SK-N-SH treated with all-trans-retinoic acid at 6 μM for 48 hours (cell line): ENCODE data around the gene PPM1B.

Experiments
- ATAC-seq: fragments of 200-7000 bp; cut with Tn5 transposase; 3 replicates; pipeline ENCODE4 v1.9.1; 2020; ENCODE audit warnings: mild to moderate bottlenecking, moderate library complexity
- ARNTL ChIP-seq: fragments of 450-650 bp; formaldehyde crosslinking; IDR thresholded peaks from 2 replicates; pipeline ENCODE4 v1.5.0; 2020; ENCODE audit warnings: low read depth, mild to moderate bottlenecking, moderate library complexity, borderline replicate concordance
- BACH2 ChIP-seq: fragments of 250-450 bp; sonication (Bioruptor Pico); IDR thresholded peaks from 2 replicates; pipeline ENCODE4 v1.9.0; 2021; ENCODE audit warnings: mild to moderate bottlenecking, borderline replicate concordance
- CSDC2 ChIP-seq: fragments of 250-450 bp; sonication (Bioruptor Pico); IDR thresholded peaks from 2 replicates; pipeline ENCODE4 v1.5.0; 2020; ENCODE audit warnings: mild to moderate bottlenecking, moderate library complexity
- ESRRG ChIP-seq: fragments of 250-450 bp; sonication (Bioruptor Pico); IDR thresholded peaks from 2 replicates; pipeline ENCODE4 v1.6.1; 2021; ENCODE audit warnings: mild to moderate bottlenecking
- PPARA ChIP-seq: fragments of 250-450 bp; sonication (Bioruptor Pico); IDR thresholded peaks from 2 replicates; pipeline ENCODE4 v1.5.0; 2020; ENCODE audit warnings: mild to moderate bottlenecking, borderline replicate concordance
- SNAI2 ChIP-seq: fragments of 250-450 bp; sonication (Bioruptor Pico); IDR thresholded peaks from 2 replicates; pipeline ENCODE4 v1.5.0; 2020; ENCODE audit warnings: mild to moderate bottlenecking, moderate library complexity
- TCF4 ChIP-seq: fragments of 250-450 bp; sonication (Bioruptor Pico); IDR thresholded peaks from 2 replicates; pipeline ENCODE4 v1.8.0; 2021; ENCODE audit warnings: mild to moderate bottlenecking, moderate library complexity, borderline replicate concordance
- TOX ChIP-seq: fragments of 250-450 bp; sonication (Bioruptor Pico); IDR thresholded peaks from 2 replicates; pipeline ENCODE4 v1.8.0; 2021; ENCODE audit warnings: mild to moderate bottlenecking, moderate library complexity, borderline replicate concordance
- ZC3H10 ChIP-seq: fragments of 250-450 bp; sonication (Bioruptor Pico); IDR thresholded peaks from 2 replicates; pipeline ENCODE4 v1.5.1; 2021; ENCODE audit warnings: mild to moderate bottlenecking, moderate library complexity
- ZFP30 ChIP-seq: fragments of 450-650 bp; formaldehyde crosslinking; IDR thresholded peaks from 2 replicates; pipeline ENCODE4 v1.5.0; 2022; ENCODE audit warnings: mild to moderate bottlenecking, moderate library complexity
- ZNF565 ChIP-seq: fragments of 450-650 bp; formaldehyde crosslinking; conservative IDR thresholded peaks from 2 replicates; pipeline ENCODE4 v1.5.0; 2020; ENCODE audit warnings: low read depth, mild to moderate bottlenecking, moderate library complexity
- ZNF70 ChIP-seq: fragments of 450-650 bp; formaldehyde crosslinking; IDR thresholded peaks from 2 replicates; pipeline ENCODE4 v1.5.0; 2020; ENCODE audit warnings: mild to moderate bottlenecking, moderate library complexity
- ZNF8 ChIP-seq: fragments of 450-650 bp; formaldehyde crosslinking; IDR thresholded peaks from 2 replicates; pipeline ENCODE4 v1.5.0; 2020; ENCODE audit warnings: mild to moderate bottlenecking, moderate library complexity
- TF ChIP-seq, protein P1 (sequence below): fragments of 250-450 bp; sonication (Bioruptor Pico); IDR thresholded peaks from 2 replicates; pipeline ENCODE4 v1.8.0; 2021; ENCODE audit warnings: low read depth, mild to moderate bottlenecking, moderate library complexity, borderline replicate concordance
- TF ChIP-seq, protein P2 (sequence below): fragments of 250-450 bp; sonication (Bioruptor Pico); IDR thresholded peaks from 2 replicates; pipeline ENCODE4 v1.5.1; 2020; ENCODE audit warnings: low read depth, mild to moderate bottlenecking, moderate library complexity
- TF ChIP-seq, protein P3 (sequence below): fragments of 250-450 bp; sonication (Bioruptor Pico); IDR thresholded peaks from 2 replicates; pipeline ENCODE4 v1.8.0; 2020; ENCODE audit warnings: mild to moderate bottlenecking, moderate library complexity, borderline replicate concordance
- TF ChIP-seq, protein P4 (sequence below): fragments of 250-450 bp; sonication (Bioruptor Pico); IDR thresholded peaks from 2 replicates; pipeline ENCODE4 v1.5.1; 2021; ENCODE audit warnings: mild to moderate bottlenecking, moderate library complexity
- TF ChIP-seq, protein P5 (sequence below): fragments of 250-450 bp; sonication (Bioruptor Pico); IDR thresholded peaks from 2 replicates; pipeline ENCODE4 v1.5.0; 2020; ENCODE audit warnings: mild to moderate bottlenecking, moderate library complexity

The PPM1B gene

DNA sequence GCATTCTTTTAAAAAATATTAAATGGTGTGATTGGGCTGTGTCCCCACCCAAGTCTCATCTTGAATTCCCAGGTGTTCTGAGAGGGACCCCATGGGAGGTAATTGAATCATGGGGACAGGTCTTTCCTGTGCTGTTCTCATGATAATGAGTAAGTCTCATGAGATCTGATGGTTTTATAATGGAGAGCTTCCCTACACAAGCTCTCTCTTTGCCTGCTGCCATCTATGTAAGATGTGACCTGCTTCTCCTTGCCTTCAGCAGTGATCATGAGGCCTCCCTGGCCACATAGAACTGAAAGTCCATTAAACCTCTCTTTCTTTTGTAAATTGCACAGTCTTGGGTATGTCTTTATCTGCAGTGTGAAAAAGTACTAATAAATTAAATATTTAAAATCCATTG lies 10.3 kb downstream of the PPM1B start:
- ATAC-seq, result no peak
- TF ChIP-seq ARNTL (CRISPR knock-in tag), result no peak
- TF ChIP-seq SNAI2, result no peak
- TF ChIP-seq, protein P1, sequence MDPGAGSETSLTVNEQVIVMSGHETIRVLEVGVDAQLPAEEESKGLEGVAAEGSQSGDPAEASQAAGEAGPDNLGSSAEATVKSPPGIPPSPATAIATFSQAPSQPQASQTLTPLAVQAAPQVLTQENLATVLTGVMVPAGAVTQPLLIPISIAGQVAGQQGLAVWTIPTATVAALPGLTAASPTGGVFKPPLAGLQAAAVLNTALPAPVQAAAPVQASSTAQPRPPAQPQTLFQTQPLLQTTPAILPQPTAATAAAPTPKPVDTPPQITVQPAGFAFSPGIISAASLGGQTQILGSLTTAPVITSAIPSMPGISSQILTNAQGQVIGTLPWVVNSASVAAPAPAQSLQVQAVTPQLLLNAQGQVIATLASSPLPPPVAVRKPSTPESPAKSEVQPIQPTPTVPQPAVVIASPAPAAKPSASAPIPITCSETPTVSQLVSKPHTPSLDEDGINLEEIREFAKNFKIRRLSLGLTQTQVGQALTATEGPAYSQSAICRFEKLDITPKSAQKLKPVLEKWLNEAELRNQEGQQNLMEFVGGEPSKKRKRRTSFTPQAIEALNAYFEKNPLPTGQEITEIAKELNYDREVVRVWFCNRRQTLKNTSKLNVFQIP, result no peak
- no peak for TF ChIP-seq ZC3H10 (CRISPR knock-in tag)
- TF ChIP-seq, protein P2, sequence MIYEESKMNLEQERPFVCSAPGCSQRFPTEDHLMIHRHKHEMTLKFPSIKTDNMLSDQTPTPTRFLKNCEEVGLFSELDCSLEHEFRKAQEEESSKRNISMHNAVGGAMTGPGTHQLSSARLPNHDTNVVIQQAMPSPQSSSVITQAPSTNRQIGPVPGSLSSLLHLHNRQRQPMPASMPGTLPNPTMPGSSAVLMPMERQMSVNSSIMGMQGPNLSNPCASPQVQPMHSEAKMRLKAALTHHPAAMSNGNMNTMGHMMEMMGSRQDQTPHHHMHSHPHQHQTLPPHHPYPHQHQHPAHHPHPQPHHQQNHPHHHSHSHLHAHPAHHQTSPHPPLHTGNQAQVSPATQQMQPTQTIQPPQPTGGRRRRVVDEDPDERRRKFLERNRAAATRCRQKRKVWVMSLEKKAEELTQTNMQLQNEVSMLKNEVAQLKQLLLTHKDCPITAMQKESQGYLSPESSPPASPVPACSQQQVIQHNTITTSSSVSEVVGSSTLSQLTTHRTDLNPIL (CRISPR knock-in tag), result no peak
- no peak for TF ChIP-seq BACH2
- no peak for TF ChIP-seq PPARA (CRISPR knock-in tag)
- TF ChIP-seq TOX (CRISPR knock-in tag), result no peak
- TF ChIP-seq ZNF8 (CRISPR knock-in tag), result no peak
- TF ChIP-seq, protein P3, sequence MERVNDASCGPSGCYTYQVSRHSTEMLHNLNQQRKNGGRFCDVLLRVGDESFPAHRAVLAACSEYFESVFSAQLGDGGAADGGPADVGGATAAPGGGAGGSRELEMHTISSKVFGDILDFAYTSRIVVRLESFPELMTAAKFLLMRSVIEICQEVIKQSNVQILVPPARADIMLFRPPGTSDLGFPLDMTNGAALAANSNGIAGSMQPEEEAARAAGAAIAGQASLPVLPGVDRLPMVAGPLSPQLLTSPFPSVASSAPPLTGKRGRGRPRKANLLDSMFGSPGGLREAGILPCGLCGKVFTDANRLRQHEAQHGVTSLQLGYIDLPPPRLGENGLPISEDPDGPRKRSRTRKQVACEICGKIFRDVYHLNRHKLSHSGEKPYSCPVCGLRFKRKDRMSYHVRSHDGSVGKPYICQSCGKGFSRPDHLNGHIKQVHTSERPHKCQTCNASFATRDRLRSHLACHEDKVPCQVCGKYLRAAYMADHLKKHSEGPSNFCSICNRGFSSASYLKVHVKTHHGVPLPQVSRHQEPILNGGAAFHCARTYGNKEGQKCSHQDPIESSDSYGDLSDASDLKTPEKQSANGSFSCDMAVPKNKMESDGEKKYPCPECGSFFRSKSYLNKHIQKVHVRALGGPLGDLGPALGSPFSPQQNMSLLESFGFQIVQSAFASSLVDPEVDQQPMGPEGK (CRISPR knock-in tag), result no peak
- no peak for TF ChIP-seq ESRRG (CRISPR knock-in tag)

DNA sequence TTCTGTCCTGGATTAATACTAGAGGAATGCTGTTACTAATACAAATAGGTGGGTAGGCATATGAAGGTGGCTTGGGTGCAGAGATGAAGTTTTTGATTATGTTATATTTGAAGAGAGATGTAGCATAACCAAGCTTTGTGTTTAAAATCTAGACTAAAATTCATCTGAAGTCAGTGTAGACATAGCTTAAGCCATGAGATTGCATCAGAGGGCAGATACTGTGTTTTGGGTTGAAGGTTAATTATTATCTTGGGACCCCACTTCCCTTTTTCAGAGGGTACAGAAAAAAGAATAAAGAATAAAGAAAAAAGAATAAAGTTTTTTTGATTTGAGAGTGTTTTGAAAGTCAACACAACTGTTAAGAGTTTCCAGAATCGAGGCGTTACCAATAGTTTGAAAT lies 13.0 kb downstream of the PPM1B start:
- TF ChIP-seq ZNF565 (CRISPR knock-in tag) (no peak), ZNF8 (CRISPR knock-in tag) (no peak), CSDC2 (CRISPR knock-in tag) (no peak), ZNF70 (CRISPR knock-in tag) (no peak), PPARA (CRISPR knock-in tag) (no peak), TCF4 (CRISPR knock-in tag) (no peak), ZFP30 (CRISPR knock-in tag) (no peak), BACH2 (no peak), ZC3H10 (CRISPR knock-in tag) (no peak), ESRRG (CRISPR knock-in tag) (no peak)
- TF ChIP-seq, protein P2 (CRISPR knock-in tag), result no peak
- TF ChIP-seq, protein P4, sequence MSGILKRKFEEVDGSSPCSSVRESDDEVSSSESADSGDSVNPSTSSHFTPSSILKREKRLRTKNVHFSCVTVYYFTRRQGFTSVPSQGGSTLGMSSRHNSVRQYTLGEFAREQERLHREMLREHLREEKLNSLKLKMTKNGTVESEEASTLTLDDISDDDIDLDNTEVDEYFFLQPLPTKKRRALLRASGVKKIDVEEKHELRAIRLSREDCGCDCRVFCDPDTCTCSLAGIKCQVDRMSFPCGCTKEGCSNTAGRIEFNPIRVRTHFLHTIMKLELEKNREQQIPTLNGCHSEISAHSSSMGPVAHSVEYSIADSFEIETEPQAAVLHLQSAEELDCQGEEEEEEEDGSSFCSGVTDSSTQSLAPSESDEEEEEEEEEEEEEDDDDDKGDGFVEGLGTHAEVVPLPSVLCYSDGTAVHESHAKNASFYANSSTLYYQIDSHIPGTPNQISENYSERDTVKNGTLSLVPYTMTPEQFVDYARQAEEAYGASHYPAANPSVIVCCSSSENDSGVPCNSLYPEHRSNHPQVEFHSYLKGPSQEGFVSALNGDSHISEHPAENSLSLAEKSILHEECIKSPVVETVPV (CRISPR knock-in tag), result no peak
- TF ChIP-seq, protein P3 (CRISPR knock-in tag), result no peak
- TF ChIP-seq, protein P1, result no peak
- TF ChIP-seq, protein P5, sequence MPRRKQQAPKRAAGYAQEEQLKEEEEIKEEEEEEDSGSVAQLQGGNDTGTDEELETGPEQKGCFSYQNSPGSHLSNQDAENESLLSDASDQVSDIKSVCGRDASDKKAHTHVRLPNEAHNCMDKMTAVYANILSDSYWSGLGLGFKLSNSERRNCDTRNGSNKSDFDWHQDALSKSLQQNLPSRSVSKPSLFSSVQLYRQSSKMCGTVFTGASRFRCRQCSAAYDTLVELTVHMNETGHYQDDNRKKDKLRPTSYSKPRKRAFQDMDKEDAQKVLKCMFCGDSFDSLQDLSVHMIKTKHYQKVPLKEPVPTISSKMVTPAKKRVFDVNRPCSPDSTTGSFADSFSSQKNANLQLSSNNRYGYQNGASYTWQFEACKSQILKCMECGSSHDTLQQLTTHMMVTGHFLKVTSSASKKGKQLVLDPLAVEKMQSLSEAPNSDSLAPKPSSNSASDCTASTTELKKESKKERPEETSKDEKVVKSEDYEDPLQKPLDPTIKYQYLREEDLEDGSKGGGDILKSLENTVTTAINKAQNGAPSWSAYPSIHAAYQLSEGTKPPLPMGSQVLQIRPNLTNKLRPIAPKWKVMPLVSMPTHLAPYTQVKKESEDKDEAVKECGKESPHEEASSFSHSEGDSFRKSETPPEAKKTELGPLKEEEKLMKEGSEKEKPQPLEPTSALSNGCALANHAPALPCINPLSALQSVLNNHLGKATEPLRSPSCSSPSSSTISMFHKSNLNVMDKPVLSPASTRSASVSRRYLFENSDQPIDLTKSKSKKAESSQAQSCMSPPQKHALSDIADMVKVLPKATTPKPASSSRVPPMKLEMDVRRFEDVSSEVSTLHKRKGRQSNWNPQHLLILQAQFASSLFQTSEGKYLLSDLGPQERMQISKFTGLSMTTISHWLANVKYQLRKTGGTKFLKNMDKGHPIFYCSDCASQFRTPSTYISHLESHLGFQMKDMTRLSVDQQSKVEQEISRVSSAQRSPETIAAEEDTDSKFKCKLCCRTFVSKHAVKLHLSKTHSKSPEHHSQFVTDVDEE (CRISPR knock-in tag), result no peak
- no peak for ATAC-seq
